ENCODE results near the gene VWA5A.

- TF ChIP-seq CTCF (IDR thresholded peaks at IDR 0.05 in 4 of 5, conservative IDR thresholded peaks at IDR 0.05 in 1 of 5) (no peak), POLR2A (IDR thresholded peaks at IDR 0.05) (no peak)
These were observed 29.0 kb upstream of the VWA5A start for GRCh38 chr11:124085997-124086846.
